ENCODE measurements around the gene PSMD14.
"Not testable (repeated sequence)": the region's sequence is repeated elsewhere in the genome, so short reads cannot be mapped to it uniquely, and the experiment has no call there.

Gene PSMD14

GRCh38 chr2:161337247-161337646 lies 29.0 kb downstream of the PSMD14 start:
- no peak for DNase-seq (ENCODE audit: low read depth)

DNA sequence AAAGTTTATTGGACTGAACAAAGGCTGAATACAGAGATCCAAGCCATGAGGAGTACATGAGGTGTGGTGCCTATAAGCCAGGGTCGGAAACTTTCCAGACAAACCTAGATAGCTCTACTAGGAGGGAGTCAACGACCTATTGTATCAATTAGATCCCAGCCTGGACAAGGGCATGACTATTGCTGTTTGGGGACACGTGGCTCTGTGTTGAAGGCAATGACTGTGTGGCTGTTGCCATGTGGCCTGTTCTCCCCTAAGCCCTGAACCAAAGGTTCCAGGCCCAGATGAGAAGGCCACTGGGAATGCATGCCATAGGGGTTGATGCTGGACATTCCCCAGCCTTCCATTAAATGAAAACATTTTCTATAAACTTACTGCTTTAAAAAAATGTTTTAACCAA lies 31.3 kb downstream of the PSMD14 start:
- not testable (repeated sequence) for DNase-seq (ENCODE audit: low read depth)

GRCh38 chr2:161340930-161341413 lies 32.7 kb downstream of the PSMD14 start:
- not testable (repeated sequence) for DNase-seq (ENCODE audit: low read depth)

- no peak for DNase-seq (ENCODE audit: low read depth)
Observed at GRCh38 chr2:161343235-161343634, 35.0 kb downstream of the PSMD14 start.

- DNase-seq (ENCODE audit: low read depth): no peak
Observed at GRCh38 chr2:161344692-161345091, 36.5 kb downstream of the PSMD14 start.

DNA sequence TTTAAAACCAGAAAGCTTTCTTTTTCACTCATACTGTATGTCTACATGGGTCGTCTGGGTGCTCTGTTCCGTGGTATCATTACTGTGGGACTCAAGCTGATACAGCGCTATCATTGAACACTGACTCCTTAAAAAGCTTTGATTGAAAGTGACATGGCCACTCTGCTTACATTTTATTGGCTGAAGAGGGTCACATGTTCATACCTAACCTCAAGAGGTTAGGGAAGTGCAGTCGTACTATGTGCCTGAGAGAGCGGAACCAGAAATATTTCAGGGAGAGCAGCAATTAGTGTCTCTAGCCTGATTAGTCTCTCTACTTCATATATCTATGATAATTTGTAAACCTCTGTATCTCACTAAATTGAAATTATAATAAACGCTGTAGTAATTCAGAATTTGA lies 43.5 kb downstream of the PSMD14 start:
- DNase-seq (ENCODE audit: low read depth): no peak

DNA sequence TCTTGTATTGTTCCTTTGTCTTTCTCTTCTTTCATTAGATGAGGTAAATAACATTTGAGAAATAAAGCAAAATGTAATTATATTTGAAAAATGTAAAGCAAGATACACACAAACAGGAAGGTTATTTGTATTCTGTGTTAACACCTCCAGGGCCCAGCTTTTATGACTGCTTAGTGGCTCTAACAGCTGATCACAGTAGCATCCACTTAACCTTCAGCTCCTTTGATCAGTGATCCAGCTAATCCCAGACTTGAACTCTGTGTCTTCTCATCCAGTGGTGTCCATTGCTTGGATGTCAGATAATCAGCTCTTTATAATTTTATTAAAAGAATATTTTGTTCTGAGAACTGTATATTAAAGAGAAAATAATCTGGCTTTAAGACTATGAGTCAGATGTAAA lies 44.5 kb downstream of the PSMD14 start:
- no peak for DNase-seq (ENCODE audit: low read depth)

DNA sequence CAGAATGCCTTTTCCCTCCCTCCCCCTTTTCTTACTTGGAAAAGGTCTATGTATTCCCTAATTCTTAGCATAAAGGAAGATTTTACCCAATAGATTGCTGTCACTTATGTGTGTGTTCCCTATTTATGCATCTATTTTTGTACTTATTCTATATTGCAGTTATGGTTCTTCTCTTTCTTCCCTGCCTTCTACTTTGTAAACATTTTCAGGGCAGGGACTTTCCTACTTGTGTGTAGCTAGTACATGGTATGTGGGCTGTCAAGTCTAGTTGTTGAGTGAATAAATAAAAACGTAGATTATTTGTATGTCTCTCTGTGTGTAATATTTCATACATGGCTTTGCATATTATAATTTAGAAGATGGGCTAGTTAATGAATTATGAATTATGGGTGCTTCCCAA lies 45.3 kb downstream of the PSMD14 start:
- no peak for DNase-seq (ENCODE audit: low read depth)

GRCh38 chr2:161354106-161354505 lies 45.9 kb downstream of the PSMD14 start:
- no peak for DNase-seq (ENCODE audit: low read depth)

DNA sequence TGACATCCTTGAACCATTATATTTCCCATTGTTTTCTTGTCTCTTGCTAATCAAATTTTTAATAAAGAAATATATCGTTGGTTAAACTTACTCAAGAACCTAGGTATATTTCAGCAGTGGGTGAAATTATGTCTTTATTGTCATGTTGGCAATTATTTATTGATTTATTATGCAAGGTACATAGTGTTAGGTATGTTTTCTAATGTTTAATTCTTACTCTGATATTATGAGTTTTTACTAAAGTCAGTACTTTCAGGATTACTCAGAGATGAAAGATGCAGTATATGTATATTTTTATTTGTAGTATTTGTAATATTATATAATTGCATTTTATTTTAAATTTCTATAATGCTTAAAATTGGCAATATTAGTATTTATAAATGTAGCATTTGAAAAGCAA lies 46.9 kb downstream of the PSMD14 start:
- no peak for DNase-seq (ENCODE audit: low read depth)

DNA sequence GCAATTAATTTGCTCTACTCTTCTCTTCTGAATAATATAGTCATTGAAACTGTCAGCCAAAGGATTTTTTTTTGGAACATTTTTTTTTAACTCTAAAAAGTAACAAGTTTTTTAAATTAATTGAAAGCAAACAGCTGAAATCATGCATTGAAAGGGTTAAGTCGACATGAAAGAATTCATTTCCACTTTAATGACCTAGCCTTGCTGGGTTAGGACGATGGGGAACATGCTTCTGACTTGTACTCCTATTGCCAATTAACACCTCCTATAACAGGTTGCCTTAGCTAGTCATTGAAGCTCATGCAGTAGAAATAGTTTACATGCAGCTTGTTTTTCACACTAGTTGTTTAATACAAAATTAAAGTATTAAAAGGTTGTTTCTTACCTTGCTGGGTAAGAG lies 47.8 kb downstream of the PSMD14 start:
- no peak for DNase-seq (ENCODE audit: low read depth)

DNA sequence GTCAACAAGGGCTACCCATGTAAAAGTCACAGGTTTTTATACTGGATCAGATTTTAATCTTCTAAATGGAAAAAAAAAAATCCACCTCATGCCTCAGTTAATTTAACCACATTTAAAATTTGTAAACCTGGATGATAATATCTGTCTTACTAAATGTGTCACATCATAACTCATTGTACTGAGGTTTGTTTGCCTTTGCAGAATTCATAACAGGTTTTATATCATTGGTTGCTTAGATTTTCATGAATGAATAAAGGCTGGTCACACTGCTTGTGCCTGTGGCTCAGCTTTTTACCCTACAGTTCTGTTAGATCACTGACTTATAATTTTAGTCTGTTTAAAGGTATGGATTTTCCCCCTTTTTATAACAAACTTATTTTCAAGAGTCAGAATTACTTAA lies 48.9 kb downstream of the PSMD14 start:
- DNase-seq (ENCODE audit: low read depth): no peak

GRCh38 chr2:161358838-161359237 lies 50.6 kb downstream of the PSMD14 start:
- no peak for DNase-seq (ENCODE audit: low read depth)

DNA sequence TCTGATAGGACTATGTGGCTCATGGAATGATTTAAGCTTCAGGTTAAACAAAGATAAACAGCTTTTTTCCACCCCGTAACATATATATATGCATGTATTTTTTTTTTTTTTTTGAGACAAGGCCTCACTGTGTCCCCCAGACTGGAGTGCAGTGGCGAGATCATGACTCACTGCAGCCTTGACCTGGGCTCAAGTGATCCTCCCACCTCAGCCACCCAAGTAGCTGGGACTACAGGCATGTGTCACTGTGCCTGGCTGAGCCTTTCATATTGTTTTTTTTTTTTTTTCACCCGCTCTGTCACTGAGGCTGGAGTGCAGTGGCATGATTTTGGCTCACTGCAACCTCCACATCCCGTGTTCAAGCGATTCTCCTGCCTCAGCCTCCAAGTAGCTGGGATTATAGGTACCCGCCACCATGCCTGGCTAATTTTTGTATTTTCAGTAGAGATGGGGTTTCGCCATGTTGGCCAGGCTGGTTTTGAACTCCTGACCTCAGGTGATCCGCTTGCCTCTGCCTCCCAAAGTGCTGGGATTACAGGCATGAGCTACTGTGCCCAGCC lies 52.0 kb downstream of the PSMD14 start:
- not testable (repeated sequence) for DNase-seq (ENCODE audit: low read depth)

GRCh38 chr2:161362568-161363166 lies 54.4 kb downstream of the PSMD14 start:
- no peak for DNase-seq (ENCODE audit: low read depth)

DNA sequence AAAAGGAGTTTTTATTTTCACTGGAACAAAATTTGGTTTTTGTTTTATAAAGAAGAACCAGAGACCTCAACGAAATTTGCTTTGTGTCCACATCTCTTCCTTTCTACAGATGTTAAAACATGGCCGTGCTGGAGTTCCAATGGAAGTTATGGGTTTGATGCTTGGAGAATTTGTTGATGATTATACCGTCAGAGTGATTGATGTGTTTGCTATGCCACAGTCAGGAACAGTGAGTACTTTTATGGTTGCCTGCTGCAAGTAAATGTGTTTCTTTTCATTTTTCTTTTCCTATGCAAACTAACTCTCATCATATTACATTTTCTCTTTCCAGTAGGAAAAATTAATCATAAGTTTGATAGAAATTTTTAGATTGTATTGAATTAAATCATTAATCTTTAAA lies 59.5 kb downstream of the PSMD14 start:
- DNase-seq (ENCODE audit: low read depth): no peak

- no peak for DNase-seq (ENCODE audit: low read depth)
Observed at GRCh38 chr2:161369311-161369710, 61.1 kb downstream of the PSMD14 start.

GRCh38 chr2:161370981-161371380 lies 62.8 kb downstream of the PSMD14 start:
- no peak for DNase-seq (ENCODE audit: low read depth)

DNA sequence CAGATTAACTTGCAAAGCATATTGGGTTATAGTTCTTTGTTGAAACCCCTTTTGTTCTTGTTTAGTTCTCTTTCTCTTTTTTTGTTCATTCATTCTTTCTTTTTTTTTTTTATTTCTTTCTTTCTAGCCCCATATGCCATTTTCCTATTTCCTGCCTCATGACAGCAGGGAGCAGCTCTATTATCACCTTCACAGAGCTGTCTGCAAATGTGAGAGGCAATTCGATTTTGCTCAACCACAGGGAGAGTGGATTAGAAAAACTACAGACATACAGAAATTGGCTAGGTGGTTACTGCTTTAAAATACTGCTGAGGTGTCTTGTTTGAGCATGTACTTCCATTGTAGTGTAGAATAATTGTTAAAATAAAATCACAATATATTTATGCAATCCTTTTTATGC lies 63.6 kb downstream of the PSMD14 start:
- no peak for DNase-seq (ENCODE audit: low read depth)

- no peak for DNase-seq (ENCODE audit: low read depth)
Observed at GRCh38 chr2:161373942-161374341, 65.7 kb downstream of the PSMD14 start.

GRCh38 chr2:161374446-161374845 lies 66.2 kb downstream of the PSMD14 start:
- no peak for DNase-seq (ENCODE audit: low read depth)

DNA sequence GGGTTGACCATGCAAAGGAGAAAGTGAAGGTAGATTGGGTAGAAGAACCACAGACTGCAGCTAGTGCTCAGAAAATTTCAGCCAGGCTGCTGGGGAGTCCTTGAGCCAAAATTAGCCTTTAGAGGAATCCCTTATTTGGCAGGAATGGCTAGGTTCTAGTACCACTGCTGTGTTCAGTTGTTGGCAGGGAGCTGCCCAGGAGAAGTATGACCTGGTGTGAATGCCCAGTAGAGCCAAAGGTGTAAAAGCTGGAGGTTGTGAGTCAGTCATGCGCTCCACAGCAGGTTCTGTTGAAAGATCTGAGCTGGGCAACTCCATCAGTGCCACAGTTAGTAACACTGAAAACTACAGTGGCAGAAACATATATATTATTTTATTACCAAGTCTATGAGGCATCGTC lies 71.5 kb downstream of the PSMD14 start:
- DNase-seq (ENCODE audit: low read depth): no peak

DNA sequence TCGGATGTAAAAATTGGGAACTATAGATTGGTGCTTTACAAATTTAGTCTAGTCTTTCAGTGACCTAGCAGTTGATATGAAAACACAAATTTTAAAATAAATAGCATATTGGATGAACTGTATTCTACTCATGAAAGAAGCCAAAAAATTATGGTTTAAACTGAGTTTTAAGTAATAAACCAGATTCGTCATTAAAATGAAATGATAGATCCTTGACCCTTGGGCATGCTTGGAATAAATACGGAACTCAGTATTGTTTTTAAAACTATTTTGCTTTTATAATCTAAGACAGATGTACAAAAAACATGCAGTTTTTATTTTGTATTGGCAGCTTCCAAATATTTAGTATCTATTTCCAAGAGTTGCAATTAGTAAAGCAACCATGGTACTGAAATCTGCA lies 73.3 kb downstream of the PSMD14 start:
- DNase-seq (ENCODE audit: low read depth): no peak

DNA sequence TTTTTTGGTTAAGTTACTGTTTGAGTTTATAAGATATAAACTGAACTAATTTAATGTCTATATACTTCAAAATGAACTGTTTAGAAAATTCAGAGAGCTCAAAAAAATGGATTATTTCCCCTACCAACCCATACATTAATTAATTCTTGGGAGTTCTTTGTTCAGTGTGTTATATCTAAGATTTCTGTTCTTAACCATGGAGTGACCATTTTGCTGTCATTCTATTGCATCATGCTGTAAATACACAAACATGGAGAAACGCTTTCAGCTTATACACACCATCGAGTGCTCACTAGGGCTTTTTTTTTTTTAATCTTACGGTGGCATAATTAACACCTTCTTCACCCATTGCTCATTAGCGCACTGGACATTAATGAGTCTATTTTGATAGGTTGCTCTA lies 74.5 kb downstream of the PSMD14 start:
- no peak for DNase-seq (ENCODE audit: low read depth)

Measured in activated T-cell treated with anti-CD3 and anti-CD28 coated beads for 1 hour (primary cell).